Cerebellar cortex (tissue), 1 donor: Measurements from ENCODE around the gene VAV2.

Experiments
- DNase-seq: peaks from one replicate; pipeline ENCODE4 v3.0.0-alpha.2; 2015; ENCODE audit warnings: low spot score

The VAV2 gene

DNA sequence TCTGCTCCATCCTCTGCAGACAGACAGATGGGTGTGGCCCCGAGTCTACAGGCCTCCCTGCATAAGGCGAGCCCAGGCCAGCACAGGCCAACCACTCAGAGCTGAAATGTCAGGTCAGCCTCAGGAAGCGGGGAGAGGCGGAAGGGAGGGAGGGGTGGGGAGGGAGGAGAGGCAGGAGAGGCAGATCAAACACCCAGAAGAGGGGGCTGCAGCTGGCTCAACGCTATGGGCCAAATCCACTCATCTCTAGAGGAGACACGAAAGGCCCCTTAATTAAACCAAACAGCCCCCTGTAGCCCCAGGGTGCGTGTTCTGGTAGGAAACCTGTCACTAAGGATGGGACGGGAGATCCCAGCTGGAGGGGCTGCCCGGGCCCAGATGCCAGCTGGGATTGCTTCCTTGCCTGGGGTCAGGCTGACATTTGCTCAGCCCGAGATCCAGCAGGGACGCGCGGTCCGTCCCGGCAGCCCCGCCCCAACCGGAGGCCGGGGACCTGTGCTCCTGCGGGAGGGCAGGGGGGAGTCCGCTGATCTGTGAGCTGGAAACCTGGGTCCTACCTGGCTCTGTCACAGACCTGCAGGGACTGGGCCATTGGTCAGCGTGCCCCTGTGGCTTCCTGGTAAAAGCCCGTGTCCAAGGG, 156.7 kb downstream of the VAV2 start:
- no peak for DNase-seq

DNA sequence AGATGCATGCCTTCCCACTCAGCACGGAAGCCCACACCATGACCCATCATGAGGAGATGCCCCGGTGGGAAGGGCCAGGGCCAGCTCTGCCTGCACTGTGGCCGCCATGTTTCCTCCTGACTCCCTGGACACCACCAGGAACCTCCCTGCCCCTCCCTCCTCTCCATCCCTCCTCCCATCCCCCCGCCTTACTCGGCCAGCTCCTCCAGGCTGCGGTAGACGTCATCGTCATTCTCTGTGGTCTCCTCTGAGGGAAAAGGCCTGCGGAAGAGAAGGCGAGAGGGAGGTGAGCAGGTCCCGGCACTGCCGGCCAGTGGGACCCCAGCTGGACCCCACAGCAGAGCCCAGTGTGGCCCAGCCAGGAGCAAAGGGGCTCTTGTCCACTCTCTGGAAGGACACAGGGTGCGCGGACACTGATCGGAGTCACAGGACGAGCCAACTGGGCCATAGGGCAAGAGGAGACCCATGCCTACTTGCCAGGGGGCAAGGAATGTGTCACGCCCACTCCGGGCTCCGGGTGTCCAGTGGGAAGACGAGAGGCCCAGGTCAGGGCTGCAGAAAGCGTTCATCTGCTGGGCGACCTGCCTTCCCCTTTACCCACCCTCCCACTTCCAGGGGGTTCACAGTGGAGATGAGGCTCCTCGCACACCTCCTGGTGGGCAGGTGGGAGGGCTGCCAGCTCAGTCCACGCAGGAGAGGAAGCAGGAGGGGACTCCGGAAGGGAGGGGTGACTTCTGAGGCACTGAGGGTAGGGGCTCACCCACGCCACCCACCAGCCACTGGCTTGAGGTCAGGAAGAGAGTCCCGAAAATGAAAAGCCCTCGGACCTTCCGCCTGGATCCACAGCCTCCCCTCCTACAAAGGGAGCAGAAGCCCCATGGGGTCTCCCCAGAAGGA, 157.8 kb downstream of the VAV2 start:
- no peak for DNase-seq

DNA sequence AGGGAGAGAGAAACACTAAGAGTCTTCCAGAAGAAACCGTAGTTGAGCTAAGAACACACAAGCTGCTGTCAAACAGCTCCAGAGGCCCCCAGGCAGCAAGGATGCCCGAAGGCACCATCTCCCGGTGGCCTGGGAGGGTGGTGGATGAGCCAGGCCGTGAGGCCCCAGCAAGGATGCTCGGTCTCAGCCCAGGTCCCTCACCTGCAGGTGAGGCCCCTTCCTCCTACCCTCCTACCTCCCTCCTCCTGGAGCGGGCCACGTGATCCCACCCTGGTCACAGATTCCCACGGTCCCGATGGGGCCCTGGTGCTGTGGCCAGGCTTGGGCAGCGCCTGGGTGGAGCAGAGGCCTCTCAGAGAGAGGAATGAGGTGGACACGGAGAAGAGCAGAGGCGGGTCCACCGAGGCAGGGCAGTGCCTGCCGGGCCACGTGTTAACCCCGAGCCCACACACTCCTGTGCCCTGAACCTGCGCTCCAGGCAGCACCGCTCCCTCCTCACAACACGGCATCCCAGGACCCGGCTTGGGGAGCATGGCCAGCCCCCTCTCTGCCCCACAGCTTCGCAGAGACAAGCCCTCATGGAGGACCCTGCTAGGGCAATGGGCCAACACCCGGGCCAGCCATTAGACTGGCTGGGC, 158.6 kb downstream of the VAV2 start:
- no peak for DNase-seq

DNA sequence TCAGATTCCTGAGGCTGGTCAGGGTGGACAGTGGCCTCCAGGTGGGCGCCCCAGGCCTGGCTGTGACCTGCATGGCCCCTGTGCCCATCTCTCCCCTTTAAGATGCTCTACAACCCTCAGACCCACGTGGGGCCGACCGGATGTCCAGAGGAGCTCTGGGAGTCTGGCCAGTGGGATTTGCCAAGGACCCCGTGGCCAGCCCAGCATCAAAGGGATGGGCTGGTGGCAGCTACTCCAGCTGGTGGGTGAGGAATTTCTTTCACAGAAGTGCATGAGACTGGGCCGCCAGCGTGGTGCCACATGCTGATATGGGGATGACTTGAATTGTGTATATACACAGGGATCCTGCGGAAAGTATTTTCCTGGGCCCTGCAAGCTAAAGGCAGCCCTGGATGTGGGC, 159.2 kb downstream of the VAV2 start:
- DNase-seq: no peak

DNA sequence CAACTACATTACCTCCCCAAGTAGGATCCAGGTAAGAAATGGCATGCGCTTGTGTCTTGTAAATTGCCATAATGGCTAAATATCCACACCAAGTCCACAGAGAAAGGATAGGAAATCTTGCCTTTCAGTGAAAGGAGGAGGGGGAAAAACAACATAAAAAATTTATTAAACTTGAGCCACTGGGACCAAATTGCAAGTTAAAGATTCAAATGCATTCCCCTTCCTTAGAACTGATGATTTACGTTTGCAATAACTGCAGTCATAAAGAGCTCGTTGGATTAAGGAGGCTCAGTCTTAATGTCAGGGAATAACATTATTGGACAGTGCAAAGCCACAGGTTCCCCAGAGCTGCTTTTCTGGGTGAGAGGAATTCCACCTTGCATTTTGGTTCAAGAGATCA, 161.4 kb downstream of the VAV2 start:
- DNase-seq: no peak

DNA sequence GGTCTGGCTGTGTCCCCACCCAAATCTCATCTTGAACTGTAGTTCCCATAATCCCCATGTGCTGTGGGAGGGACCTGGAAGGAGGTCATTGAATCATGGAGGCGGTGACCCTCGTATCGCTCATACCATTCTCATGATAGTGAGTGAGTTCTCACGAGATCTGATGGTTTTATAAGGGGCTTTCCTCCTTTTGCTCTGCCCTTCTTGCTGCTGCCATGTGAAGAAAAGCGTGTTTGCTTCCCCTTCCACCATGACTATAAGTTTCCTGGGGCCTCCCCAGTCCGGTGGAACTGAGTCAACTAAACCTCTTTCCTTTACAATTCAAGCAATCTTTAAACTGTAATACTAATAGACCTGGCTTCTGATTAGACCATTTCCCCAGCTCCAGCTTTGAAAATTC, 161.8 kb downstream of the VAV2 start:
- no peak for DNase-seq

DNA sequence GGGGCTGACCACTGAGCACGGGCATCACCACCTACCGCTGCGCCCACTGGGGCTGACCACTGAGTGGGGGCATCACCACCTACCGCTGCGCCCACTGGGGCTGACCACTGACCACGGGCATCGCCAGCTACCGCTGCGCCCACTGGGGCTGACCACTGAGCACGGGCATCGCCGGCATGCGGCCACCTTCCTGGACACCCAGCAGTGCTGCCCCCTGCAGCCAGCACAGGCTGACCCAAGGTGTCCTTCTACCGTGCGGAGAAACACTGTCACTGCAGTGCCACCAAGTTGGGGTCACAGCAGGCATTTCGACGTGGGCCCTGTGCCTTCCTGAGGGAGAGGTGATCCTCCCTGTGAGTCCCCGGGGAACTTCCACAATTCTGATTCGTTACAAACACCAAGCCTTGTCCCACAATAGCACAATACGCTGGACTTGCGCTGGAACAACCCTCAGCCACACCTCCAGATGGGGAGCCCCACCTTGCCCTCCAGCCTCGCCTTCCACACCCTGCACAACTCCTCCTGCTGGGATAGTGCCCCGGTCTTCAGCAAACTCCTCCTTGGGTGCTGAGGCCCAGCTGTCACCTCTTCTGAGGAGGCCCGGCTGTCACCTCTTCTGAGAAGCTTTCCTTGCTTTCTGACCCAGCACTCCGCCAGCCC, 163.7 kb downstream of the VAV2 start:
- no peak for DNase-seq

DNA sequence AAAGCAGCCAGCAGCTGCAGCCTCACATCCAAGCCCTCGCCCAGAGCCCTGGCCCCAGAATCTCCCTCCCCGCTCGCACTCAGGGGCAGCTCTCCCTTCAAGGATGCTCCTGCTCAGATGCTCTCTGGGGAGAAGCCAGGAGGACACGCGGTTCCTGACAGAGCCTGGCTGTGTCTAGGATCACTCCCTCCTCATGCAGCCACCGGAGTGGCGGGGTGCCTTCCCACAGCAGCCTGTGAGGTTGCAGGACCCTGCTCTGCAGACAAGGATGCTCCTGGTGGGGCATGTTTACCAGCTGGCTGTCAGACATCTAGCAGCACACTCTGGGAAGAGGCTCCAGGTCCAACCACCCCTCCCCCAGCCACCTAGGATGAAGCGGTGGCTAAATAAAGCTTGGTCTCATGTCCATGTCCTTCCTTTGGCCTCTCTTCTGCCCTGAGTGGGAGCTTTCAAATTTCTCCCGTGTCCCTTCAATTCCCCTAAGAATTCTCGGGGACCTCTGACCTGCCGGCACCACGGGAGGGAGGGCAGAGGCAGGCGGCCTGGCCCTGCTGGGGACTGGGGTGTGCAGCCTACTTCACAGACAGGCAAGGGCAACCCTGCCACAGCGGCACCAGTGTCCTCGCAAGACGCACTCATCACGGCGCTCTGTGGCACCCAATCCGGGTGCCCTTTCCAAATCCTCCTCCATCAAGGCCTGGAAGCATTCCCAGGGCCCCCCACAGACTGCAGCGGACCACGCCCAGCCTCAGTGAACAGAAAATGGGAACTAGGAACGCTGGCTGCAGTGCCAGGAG, 165.6 kb downstream of the VAV2 start:
- no peak for DNase-seq

DNA sequence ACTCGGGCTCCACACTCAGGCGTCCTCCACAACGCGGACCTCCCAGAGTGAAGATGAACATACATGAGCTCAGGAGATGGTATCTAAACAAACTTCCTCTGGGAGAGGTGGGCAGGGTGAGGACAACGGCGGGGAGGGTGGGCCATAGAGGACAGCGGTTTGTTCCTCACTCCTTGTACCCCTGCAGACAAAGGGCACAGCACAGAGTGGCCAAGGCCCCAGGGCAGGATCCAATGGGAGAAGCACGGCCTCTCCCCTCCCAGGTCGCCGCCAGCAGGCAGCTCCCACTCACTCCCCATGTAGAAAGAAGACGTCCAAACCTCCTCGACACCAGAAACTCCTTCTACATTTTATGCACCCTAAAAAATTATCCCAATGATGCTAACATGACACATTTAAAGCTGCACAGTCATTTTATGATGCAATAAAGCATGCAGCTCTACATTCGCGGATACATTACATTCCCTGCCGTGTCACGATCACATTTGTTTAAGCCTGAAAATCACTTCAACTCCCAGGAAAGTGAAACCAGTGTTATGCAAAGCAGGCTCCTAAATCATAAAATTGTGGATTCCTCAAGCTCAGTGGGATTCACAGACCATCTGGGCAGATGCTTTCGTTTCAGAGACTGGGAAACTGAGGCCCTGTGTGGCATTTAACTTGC, 166.4 kb downstream of the VAV2 start:
- DNase-seq: no peak

DNA sequence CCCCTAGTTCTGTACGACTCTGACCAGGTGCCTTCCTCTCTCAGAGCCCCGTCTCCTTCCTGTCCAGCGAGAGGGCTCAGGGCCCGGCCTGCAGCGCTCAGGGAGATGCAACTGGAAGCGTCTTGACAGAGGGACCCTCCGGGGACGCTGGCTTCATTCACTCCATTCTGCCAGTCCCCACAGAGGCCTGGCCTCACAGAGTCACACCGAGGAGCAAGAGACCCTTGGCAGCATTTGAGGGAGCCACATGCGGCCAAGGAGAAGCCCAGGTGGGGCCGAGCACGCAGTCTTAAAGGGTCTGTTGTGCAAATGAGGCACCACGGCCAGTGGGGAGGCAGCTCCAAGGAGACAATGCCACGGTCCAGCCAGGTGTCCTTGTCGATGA, 167.3 kb downstream of the VAV2 start:
- DNase-seq: no peak

DNA sequence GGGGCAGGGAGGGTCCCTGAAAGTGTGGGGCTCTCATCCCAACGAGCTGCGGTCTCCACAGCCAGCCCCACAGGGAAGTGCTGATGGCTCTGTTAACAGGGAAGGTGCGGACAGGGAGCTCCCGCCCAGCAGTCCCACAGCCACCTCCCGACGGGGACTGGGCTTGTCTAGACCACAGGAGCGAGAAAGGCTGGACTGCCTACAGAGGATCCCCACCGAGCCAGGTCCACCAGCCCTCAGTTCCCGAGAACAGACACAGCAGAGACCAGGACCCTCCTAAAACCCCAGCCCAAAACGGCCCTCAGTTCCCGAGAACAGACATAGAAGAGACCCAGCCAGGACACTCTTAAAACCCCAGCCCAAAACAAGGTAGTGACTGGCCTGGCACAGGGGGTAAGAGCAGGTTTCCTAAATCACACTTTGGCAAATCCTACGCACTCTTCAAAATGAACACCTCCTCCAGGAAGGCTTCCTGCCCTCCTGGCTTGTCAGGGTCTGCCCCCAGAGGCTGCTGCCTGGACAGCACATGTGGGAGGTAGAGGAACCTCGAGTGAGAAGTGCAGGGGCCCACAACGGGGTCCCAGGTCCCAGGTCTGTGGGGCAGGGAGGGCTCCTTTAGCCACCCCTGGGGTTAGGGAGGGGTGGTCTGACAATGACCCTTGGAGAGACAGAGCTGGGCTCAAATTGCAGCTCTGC, 167.9 kb downstream of the VAV2 start:
- DNase-seq: no peak

DNA sequence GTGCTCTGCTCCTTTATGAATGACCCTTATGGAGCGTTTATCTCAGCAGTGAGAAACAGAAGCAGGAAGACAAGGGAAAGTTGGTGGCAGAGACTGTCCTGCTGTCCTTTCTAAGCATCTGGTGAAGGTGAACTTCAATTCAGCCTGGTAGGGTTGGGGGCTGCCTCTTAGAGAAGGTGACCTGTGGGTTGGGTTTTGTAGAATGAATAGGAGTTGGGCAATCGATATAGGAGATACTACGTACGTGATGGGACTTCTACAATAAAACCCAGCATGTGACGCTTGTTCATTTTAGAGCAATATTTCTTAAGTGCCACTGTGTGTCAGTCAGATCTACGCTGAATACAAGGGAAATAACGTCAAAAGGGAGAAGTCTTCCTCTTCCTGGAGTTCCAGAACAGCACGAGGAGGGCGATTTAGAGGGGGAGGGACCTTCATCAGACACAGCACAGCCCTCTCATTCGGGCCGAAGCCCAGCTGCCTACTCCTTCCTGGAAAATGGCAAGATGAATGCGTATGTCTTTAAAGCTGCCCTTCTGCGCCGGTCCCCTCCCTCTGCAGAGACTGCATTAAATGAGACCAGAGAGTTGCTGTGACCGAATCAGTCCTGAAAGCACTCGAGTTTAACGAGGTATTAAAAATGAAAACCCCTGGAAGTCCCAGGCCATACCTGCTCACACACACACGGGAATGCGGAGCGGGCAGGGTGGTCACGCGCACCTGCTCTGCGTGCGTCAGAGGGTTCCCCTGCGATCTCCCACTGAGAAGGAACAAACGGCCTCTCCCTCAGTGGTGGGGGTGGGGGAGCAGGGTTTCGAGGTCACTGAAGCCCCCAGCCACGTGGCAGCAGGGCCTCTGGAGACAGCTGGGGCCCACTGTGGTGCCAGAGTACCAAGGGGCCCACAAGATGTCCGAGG, 168.7 kb downstream of the VAV2 start:
- DNase-seq: no peak

DNA sequence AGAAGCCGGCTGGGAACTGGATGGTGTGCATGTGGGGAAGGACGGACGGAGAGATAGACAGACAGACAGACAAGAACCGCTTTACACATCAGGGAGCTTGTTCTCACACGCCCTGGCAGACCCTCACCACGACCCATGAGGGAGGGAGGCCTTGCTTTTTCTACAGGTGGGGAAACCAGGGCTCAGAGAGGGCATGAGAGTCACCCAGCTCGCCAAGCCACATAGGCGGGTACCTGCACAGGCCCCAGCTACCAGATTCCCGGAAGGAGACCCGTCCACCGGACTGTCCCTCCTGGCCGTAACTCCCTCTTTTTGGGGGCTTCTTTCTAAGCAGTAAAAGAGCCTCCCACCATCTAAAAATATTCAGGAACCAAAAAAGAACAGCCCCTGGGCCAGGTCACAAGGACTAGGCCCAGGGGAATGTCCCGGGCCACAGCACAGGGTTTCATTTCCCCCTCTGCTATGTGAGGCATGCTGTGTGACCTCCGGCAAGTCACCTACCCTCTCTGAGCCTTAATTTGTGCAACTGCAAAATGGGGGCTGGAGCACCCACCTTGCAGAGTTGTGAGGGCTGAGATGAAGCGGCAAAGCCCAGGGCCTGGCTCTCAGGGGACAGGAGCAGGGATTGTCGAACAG, 169.6 kb downstream of the VAV2 start:
- no peak for DNase-seq

DNA sequence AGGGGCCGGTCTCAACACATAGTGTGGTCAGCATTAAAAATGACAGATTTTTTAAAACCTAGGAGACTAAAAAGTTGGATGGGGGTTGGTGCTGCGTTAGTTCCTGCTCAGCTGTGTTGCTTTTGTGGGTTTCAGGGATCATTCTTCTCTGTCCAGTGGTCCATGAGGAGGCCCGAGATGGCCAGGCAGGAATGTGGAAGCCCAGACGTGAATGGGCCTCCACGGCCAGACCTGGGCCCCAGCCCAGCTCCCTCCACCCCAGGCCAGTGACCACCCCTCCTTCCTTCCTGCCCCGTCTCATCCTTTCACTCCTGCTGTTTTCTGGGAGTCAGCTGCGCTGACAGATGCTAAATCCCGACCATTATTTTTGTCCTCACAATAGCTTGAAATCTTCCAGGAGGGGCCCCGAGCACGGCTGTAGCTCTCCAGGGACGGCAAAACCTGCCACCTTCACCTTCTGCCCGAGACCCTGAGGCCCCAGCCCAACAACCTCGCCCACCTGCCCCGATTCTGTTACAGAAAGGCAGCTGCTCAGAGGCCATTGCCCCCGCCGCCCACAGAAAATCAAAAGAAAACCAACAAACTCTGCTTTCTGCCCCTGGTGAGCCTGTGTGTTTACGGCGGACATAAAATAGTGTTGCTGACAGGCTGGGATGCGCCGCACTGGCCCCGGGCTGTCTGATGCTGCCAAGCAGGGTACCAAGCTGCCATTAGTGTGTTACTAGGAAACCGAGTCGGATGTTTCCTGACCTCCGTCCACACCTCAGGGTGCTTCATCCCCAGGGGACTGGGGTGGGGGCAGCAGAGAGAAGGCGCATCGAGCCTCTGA, 170.3 kb downstream of the VAV2 start:
- no peak for DNase-seq

DNA sequence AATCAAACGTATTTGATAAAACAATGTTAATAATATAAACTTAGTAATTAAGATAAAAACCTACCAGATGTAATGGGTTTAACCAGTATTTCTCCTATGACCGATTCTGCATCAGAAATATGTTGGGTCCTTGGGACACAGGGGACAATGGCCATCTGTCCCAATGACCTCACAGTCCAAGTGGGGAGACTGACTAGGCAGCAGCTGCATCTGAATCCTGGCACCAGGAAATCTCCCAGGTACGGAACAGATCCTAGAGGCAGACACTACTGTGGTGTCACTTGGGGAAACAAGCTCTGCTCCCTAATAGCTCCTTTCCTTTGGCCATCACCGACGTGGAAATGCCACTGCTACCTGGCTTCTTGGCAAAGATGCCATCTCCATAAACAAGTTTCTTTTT, 172.2 kb downstream of the VAV2 start:
- DNase-seq: no peak

DNA sequence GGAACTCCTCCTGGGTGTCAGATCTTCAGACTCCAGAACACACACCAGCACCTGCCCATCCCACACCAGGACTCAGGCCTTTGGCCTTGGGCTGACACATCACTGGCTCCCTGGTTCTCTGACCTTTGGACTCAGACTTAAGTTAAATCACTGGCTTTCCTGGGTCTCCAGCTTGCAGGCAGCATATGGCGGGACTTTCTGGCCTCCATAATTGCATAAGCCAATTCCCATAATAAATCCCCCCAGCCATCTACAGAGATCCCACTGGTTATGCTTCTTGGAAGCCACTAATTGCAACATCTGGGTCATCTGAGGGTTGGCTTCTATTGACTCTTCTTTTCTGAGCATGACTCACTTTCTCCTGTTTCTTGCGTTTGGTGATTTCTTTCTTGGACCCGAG, 173.7 kb downstream of the VAV2 start:
- no peak for DNase-seq

DNA sequence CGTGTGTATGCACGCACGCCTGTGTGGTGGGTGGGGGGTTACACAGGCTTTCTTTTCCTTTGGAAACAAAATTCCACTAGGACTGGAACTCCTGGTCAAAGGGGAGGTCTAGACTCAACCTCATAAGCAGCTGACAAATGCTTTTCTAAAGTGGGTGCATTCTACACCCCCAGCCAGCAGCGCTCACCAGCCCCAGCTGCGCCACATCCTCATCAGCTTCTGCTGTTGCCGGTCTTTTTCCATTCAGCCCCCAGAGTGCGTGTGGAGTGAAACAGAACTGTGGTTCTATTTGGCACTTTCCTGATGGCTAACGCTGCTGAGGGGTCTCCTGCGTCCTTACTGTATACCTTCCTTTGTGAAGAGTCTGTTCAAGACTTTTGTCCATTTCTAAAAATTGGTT, 176.3 kb downstream of the VAV2 start:
- no peak for DNase-seq

DNA sequence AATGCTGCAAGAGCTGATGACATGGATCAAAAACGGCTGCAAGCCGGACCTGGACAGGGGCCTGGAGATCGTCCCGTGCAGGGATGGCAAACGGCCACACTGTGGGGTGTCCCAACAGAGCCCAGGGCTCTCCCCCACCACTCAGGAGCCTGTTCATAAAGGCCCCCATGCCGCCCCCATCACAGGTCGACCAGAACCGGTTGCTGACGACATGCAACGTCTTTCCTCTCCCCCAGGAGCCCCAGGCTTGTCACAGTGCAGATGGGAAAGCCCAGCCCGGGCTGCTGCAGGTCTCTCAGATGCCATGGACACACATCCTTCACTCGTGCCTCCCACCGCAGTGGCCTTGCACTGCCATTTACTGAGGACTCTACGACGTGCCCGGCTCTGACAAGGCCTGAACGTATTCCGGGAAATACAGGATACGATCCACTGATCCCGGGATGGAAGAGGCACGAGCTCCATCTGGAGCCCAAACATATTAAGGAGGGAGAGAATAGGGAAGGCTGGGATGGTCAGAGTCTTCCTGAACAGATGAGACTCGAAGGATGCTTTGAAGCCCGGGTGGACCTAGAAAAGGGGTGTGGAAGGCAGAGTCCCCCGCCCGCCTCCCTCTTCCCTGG, 177.4 kb downstream of the VAV2 start:
- no peak for DNase-seq
